HK-2 (cell line): Measurements from ENCODE around the gene ADGRB2.

Experiments used
- DNase-seq: peaks from one replicate; pipeline ENCODE4 v3.0.0-alpha.2; 2018; ENCODE audit not compliant: unreplicated experiment

ADGRB2 gene

DNA sequence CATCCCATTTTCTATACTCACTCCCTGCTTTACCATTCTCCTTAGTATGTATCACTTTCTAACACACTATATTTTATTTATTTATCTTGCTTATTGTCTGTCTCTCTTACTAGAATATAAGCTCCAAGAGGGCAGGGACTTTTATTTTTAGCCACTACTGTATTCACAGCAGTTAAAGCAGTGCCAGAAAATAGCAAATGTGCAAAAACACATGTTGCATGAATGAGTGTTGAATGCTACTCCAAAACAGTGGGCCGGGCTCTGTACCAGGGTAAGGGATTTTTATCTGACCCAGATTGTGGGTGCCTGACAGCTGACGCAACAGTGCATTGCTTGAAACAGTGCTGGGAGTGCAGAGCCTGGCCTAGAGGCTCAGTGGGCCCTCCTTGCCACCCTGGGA lies 85.0 kb downstream of the ADGRB2 start:
- DNase-seq: no peak

DNA sequence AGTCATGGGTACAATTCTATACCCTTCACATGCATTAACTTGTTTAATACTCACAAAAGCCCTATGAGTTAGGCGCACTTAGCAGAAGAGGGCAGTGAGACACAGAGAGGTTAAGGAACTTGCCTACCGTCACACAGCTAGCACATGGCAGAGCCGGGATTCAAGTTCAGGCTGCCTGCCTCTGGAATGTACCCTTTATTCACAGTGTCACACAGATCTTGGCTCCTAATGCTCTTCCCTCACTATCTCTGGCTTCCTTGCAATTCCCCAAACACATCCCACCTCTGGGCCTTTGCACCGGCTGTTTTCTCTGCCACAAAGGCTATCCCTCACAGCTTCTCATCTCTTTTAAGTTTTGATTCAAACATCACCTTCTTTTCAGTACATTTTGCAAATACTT lies 85.5 kb downstream of the ADGRB2 start:
- no peak for DNase-seq

DNA sequence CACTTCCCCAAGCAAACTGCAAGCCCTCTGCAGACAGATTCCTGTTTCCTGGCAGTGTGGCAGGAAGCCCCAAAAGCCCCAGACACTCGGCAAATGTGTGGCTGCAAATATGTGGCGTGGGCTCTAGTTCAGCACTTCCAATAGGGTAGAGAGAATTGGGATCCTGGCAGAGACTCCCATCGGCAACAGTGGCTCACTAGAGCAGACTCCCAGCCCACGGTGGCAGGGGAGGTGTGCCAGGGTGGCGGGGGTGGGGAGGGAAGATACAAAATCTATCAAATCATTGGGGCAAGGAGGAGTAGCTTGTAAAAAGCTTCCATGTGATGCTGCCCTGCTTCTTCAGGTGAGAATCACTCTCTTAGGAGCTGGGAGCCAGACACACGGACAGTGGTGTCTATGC lies 86.2 kb downstream of the ADGRB2 start:
- DNase-seq: no peak

DNA sequence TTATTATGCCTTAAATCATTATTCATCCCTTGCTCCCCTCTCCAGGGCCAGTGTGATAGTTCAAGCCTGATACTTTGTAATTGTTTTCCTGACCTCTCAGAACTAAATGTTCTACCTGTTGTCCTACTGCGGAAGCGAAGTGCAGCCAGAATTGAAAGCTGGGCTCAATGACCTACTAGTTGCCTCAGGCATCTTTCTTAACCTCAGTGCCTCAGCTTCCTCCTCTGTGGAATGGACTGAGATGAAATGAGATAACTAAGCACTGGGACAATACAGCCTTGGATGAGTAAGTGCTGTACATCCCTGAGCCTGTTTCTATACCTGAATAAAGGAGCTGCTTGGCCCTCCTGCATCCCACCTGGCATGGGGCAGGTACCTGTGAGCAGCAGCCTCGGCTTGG lies 86.7 kb downstream of the ADGRB2 start:
- no peak for DNase-seq
